ENCODE results near the gene LIPG. TPM values are rescaled to one million over a fixed set of nuclear protein-coding genes. Genes with fewer than 3 reads are reported as not detected.
A peak's percentile ranks its signal among the peaks of the same experiment; 100 is the strongest.
"Not testable (repeated sequence)": the region's sequence is repeated elsewhere in the genome, so short reads cannot be mapped to it uniquely, and the experiment has no call there.

The LIPG gene
- total RNA-seq (not detected), total RNA-seq (0 to 0.08 reads per million in 2 donors)

DNA sequence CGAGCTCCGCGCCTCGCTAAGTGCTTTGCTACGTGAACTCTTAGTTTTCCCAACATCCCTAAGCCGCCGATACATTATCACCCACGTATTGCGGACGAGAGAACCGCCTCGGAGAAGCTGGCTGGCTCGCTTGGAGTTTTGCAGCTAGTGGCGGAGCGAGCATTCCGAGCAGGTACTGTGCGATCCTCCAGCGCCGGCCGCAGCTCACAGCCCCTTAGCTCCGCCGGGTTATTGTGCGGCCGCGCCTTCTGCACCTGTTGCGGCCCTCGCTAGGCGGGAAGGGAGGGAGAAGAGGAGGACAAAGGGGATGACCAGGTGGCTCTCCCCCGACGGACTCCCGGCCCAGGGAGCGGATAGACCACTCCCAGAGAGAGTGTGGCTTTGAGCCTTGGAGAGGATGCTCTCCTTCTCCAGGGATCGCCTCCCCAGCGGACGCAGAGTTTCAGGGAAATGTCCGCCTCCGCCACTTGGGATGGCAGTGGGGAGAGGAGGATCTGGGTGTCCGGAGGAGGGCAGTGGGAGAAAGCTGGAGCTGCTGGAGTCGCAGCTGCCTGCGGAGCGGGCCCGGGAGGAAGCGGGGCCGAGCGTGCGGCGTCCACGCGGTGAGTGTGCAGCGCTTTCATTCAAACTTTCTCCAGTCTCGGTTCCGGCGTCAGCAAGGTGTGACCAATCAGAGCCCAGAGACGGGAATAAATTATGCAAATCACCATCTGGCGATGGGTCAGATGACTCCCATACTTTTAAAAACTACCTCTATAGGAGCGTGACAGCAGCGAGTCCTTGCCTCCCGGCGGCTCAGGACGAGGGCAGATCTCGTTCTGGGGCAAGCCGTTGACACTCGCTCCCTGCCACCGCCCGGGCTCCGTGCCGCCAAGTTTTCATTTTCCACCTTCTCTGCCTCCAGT is at the start of gene LIPG:
Gene LIPG (plus strand): TSS at position 769 of the 905 bp plus-strand sequence. CDS start 252 bp downstream, outside the sequence.
- no peaks in the 10 kb centered on the region for H3K9me3 ChIP-seq (ENCODE audit: control insufficient read depth, low read length, poor library complexity, severe bottlenecking)
- Mint-ChIP-seq H3K27ac (peak within 1 kb of the TSS; percentile 62), H3K36me3 (ENCODE audit: low read depth) (peaks cover 7% of the 10 kb centered on the region), H3K27me3 (peaks cover 76% of the 10 kb centered on the region), H3K4me3 (peak within 1 kb of the TSS; percentile 88), H3K4me1 (peaks cover 23% of the 10 kb centered on the region)
- ATAC-seq (peak; percentile 79), DNase-seq (no peak)

- H3K27ac Mint-ChIP-seq; H3K36me3 Mint-ChIP-seq (ENCODE audit: low read depth); ATAC-seq: not testable (repeated sequence)
Measured at GRCh38 chr18:49512876-49513275, 49.0 kb upstream of the LIPG start.

GRCh38 chr18:49514577-49514976 is 47.3 kb upstream of the LIPG start:
- no peaks in the 10 kb centered on the region for H3K9me3 ChIP-seq (ENCODE audit: control insufficient read depth, low read length, poor library complexity, severe bottlenecking)
- DNase-seq (no peak), ATAC-seq (no peak)
- Mint-ChIP-seq H3K27ac (no peak overlapping the region), H3K4me1 (peaks cover 2% of the 10 kb centered on the region), H3K27me3 (peaks cover 21% of the 10 kb centered on the region), H3K4me3 (no peak overlapping the region), H3K36me3 (ENCODE audit: low read depth) (no peaks in the 10 kb centered on the region)

More at GRCh38 chr18:49512876-49513275, 49.0 kb upstream of the LIPG start:
- DNase-seq; H3K4me1 Mint-ChIP-seq; H3K9me3 ChIP-seq (ENCODE audit: control insufficient read depth, low read length, poor library complexity, severe bottlenecking); H3K4me3 Mint-ChIP-seq: not testable (repeated sequence)
- peaks cover 20% of the 10 kb centered on the region for H3K27me3 Mint-ChIP-seq

DNA sequence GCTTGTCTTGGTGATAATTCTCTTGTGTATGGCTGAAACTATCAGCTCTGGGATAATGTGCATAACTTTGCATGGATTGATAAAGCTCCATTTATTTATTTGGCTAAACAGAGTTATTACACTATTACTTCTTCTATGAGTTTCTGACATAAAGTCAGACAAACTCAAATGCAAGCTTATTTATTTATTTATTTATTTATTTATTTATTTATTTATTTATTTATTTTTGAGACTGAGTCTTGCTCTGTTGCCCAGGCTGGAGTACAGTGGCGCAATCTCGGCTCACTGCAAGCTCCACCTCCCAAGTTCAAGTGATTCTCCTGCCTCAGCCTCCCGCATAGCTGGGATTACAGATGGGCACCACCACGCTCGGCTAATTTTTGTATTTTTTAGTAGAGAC is 46.9 kb upstream of the LIPG start:
- H3K36me3 Mint-ChIP-seq (ENCODE audit: low read depth); H3K4me3 Mint-ChIP-seq; ATAC-seq; H3K9me3 ChIP-seq (ENCODE audit: control insufficient read depth, low read length, poor library complexity, severe bottlenecking); DNase-seq; H3K27ac Mint-ChIP-seq; H3K4me1 Mint-ChIP-seq: not testable (repeated sequence)
- H3K27me3 Mint-ChIP-seq: peaks cover 21% of the 10 kb centered on the region

DNA sequence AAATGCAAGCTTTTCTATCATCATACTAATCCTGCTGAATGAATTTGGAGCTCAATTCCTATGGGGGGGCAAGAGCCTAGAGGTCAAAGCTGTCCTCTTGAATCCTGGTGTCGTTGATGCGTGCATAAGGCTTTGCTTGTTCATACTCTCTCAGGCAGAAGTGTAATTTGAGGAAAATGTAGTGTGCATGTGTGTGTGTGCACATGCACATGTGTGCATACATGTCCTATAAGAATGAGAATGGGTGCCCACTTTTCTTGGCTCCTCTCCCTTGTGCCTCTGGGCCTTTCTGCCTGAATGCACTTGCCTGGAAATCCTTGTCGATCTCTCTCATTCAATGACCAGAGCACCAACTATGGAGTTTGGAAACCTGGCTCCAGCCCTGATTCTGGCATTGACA is 46.3 kb upstream of the LIPG start:
- H3K4me1 Mint-ChIP-seq: peaks cover 2% of the 10 kb centered on the region
- H3K27me3 Mint-ChIP-seq: peaks cover 21% of the 10 kb centered on the region
- H3K27ac Mint-ChIP-seq: no peak overlapping the region
- ATAC-seq (no peak), DNase-seq (no peak)
- H3K36me3 Mint-ChIP-seq (ENCODE audit: low read depth): no peaks in the 10 kb centered on the region
- H3K4me3 Mint-ChIP-seq: no peak overlapping the region
- no peaks in the 10 kb centered on the region for H3K9me3 ChIP-seq (ENCODE audit: control insufficient read depth, low read length, poor library complexity, severe bottlenecking)

DNA sequence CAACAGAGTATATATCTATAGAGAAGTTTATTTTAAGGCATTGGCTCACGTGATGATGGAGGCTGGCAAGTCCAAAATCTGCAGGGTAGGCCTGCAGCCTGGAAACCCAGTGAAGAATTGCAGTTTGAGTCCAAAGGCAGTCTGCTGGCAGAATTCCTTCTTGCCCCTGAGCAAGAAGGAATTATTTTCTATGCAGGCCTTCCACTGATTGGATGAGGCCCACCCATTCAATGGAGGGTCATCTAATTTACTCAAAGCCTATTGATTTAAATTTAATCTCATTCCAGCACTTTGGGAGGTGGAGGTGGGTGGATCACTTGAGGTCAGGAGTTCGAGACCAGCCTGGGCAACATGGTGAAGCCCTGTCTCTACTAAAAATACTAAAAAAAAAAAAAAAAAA is 44.4 kb upstream of the LIPG start:
- Mint-ChIP-seq H3K36me3 (ENCODE audit: low read depth) (no peaks in the 10 kb centered on the region), H3K4me3 (no peak overlapping the region), H3K27ac (no peak overlapping the region), H3K4me1 (peaks cover 2% of the 10 kb centered on the region), H3K27me3 (peaks cover 27% of the 10 kb centered on the region)
- DNase-seq: no peak
- no peaks in the 10 kb centered on the region for H3K9me3 ChIP-seq (ENCODE audit: control insufficient read depth, low read length, poor library complexity, severe bottlenecking)
- ATAC-seq: no peak

- Mint-ChIP-seq H3K4me1 (peaks cover 2% of the 10 kb centered on the region), H3K4me3 (no peak overlapping the region), H3K27me3 (peaks cover 32% of the 10 kb centered on the region), H3K27ac (no peak overlapping the region), H3K36me3 (ENCODE audit: low read depth) (no peaks in the 10 kb centered on the region)
- ATAC-seq: no peak
- DNase-seq: no peak
- no peaks in the 10 kb centered on the region for H3K9me3 ChIP-seq (ENCODE audit: control insufficient read depth, low read length, poor library complexity, severe bottlenecking)
Measured at GRCh38 chr18:49519101-49519971, 42.5 kb upstream of the LIPG start.

DNA sequence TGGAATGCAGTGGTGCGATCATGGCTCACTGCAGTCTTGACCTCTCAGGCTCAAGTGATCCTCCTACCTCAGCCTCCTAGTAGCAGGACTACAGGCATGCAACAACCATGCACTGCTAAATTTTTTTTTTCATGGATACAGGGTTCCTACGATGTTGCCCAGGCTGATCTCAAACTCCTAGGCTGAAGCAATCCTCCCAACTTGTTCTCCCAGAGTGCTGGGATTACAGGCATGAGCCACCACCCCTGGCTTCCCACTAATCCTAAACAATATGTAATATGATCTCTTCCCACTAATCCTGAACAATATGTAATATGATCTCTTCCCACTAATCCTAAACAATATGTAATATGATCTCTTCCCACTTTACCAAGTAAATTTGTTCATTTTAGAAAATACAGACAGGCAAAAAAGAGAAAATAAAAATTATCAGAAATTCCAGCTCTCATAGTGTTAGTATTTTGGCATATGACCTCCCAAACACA is 41.2 kb upstream of the LIPG start:
- peaks cover 2% of the 10 kb centered on the region for H3K4me1 Mint-ChIP-seq
- DNase-seq (no peak), ATAC-seq (no peak)
- no peak overlapping the region for H3K4me3 Mint-ChIP-seq
- no peak overlapping the region for H3K27ac Mint-ChIP-seq
- no peaks in the 10 kb centered on the region for H3K36me3 Mint-ChIP-seq (ENCODE audit: low read depth)
- H3K27me3 Mint-ChIP-seq: peaks cover 35% of the 10 kb centered on the region
- no peaks in the 10 kb centered on the region for H3K9me3 ChIP-seq (ENCODE audit: control insufficient read depth, low read length, poor library complexity, severe bottlenecking)

DNA sequence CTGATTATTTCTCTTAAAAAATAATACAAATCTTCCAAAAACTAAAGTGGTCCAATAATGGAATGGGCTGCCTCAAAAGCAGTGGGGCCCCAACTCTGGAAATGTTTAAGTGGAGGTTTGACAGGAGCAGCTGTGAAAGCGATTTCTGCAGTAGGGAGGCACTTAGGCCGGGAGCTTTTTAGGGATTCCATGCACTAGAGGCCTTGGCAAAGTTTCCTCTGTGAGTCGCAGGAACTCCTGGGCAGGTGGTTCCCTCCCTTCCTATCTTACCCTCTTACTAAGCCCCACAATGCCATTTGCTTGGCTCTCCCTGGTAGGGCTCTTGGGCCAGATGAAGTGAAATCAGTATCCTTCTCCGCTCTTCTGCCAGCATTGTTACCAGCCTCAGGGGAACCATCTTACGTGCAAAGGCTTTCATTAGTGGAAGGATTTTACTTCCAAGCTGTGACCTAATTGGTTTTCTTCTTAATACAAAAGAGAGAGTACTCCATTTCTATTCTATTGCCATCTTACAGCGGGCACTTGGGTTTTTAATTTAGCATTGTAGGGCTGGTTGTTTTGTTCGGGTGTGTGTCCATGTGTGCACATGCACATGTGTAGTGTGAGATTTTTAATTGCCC is 40.5 kb upstream of the LIPG start:
- no peak overlapping the region for H3K4me3 Mint-ChIP-seq
- H3K36me3 Mint-ChIP-seq (ENCODE audit: low read depth): no peaks in the 10 kb centered on the region
- H3K27ac Mint-ChIP-seq: no peak overlapping the region
- peaks cover 30% of the 10 kb centered on the region for H3K27me3 Mint-ChIP-seq
- H3K4me1 Mint-ChIP-seq: peaks cover 2% of the 10 kb centered on the region
- no peak for ATAC-seq
- DNase-seq: no peak
- H3K9me3 ChIP-seq (ENCODE audit: control insufficient read depth, low read length, poor library complexity, severe bottlenecking): no peaks in the 10 kb centered on the region

DNA sequence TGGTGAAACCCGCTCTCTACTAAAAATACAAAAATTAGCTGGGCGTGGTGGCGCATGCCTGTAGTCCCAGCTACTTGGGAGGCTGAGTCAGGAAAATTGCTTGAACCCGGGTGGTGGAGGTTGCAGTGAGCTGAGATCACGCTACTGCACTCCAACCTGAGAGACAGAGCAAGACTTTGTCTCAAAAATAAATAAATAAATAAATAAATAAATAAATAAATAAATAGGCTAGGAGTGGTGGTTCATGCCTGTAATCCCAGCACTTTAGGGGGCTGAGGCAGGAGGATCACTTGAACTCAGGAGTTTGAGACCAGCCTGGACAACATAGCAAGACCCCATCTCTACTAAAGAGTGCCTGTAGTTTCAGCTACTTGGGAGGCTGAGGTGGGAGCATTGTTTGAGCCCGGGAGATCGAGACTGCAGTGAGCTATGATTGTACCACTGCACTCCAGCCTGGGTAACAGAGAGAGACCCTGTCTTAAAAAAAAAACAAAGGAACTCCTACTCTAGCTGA is 38.2 kb upstream of the LIPG start:
- not testable (repeated sequence) for H3K4me1 Mint-ChIP-seq; H3K27ac Mint-ChIP-seq; H3K36me3 Mint-ChIP-seq (ENCODE audit: low read depth); H3K4me3 Mint-ChIP-seq; DNase-seq; ATAC-seq; H3K9me3 ChIP-seq (ENCODE audit: control insufficient read depth, low read length, poor library complexity, severe bottlenecking)
- H3K27me3 Mint-ChIP-seq: peaks cover 28% of the 10 kb centered on the region

GRCh38 chr18:49524349-49524748 is 37.5 kb upstream of the LIPG start:
- Mint-ChIP-seq H3K27me3 (peaks cover 28% of the 10 kb centered on the region), H3K27ac (no peak overlapping the region), H3K4me1 (no peaks in the 10 kb centered on the region), H3K4me3 (no peak overlapping the region), H3K36me3 (ENCODE audit: low read depth) (no peaks in the 10 kb centered on the region)
- H3K9me3 ChIP-seq (ENCODE audit: control insufficient read depth, low read length, poor library complexity, severe bottlenecking): no peaks in the 10 kb centered on the region
- ATAC-seq (no peak), DNase-seq (no peak)

DNA sequence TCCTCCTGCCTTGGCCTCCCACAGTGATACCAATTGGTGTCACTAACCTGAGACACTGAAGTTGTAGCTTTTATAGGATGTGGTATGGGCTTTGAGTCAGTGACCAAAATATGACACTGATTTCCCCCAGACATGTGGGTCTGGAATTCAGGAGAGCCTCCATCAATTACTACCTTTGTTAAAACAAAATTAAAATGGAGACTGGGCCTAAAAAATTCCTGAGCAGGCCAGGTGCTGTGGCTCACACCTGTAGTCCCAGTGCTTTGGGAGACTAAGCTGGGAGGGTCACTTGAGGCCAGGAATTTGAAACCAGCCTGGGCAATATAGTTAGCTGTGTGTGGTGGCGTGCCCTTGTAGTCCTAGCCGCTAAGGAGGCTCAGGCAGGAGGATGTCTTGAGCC is 36.9 kb upstream of the LIPG start:
- DNase-seq: no peak
- no peak overlapping the region for H3K4me3 Mint-ChIP-seq

DNA sequence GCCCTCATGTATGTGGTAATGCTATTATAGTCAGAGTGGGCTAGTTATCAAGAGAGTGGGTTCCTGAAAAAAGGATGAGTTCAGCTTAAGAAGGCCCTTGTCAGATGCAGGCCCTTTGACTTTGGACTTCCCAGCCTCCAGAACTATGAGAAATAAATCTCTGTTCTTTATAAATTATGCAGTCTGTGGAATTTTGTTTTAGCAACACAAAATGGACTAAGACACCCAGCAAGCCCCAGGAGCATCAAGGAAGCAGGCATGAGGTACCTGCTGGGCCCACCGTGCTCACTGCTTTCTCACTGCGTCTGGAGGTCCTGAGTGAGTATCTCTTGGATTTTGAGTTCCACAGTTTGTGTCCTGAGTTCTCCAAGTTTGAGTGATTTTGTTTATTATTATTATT is 35.9 kb upstream of the LIPG start:
- no peak for ATAC-seq
- Mint-ChIP-seq H3K4me1 (no peaks in the 10 kb centered on the region), H3K27ac (no peak overlapping the region)

More for the DNA sequence above, 36.9 kb upstream of the LIPG start:
- Mint-ChIP-seq H3K4me1 (no peaks in the 10 kb centered on the region), H3K27ac (no peak overlapping the region), H3K27me3 (peaks cover 34% of the 10 kb centered on the region), H3K36me3 (ENCODE audit: low read depth) (no peaks in the 10 kb centered on the region)
- H3K9me3 ChIP-seq (ENCODE audit: control insufficient read depth, low read length, poor library complexity, severe bottlenecking): no peaks in the 10 kb centered on the region
- ATAC-seq: no peak

More for the DNA sequence above, 35.9 kb upstream of the LIPG start:
- no peaks in the 10 kb centered on the region for H3K9me3 ChIP-seq (ENCODE audit: control insufficient read depth, low read length, poor library complexity, severe bottlenecking)
- Mint-ChIP-seq H3K36me3 (ENCODE audit: low read depth) (no peaks in the 10 kb centered on the region), H3K27me3 (peaks cover 37% of the 10 kb centered on the region), H3K4me3 (no peak overlapping the region)
- DNase-seq: no peak

Data from T-helper 17 cell (primary cell).